Neural crest cell (in vitro differentiated cells): Measurements from ENCODE around the gene SART3. TPM values are rescaled to one million over a fixed set of nuclear protein-coding genes. Genes with fewer than 3 reads are reported as not detected.

Source experiments
- DNase-seq: peaks from one replicate; pipeline ENCODE4 v3.0.0; 2021; ENCODE audit warnings: low read depth, mixed read lengths, low spot score
- H3K27ac Mint-ChIP-seq: one replicate; pipeline ENCODE4 v1.8.0; 2021; ENCODE audit warnings: mild to moderate bottlenecking, mixed read lengths; ENCODE audit not compliant: unreplicated experiment
- H3K27me3 Mint-ChIP-seq: 2 replicates; pipeline ENCODE4 v1.8.0; 2021; ENCODE audit warnings: low read depth, mild to moderate bottlenecking, mixed read lengths
- H3K36me3 Mint-ChIP-seq: 2 replicates; pipeline ENCODE4 v1.8.0; 2021; ENCODE audit warnings: low read depth, mild to moderate bottlenecking, mixed read lengths
- H3K4me1 Mint-ChIP-seq: 2 replicates; pipeline ENCODE4 v1.8.0; 2021; ENCODE audit warnings: mixed read lengths
- H3K4me3 Mint-ChIP-seq: one replicate; pipeline ENCODE4 v1.8.0; 2021; ENCODE audit warnings: mild to moderate bottlenecking, mixed read lengths
- H3K9me3 Mint-ChIP-seq: 2 replicates; pipeline ENCODE4 v1.8.0; 2021; ENCODE audit warnings: mixed read lengths
- long read RNA-seq: library from polyadenylated mRNA; unstranded; transcript quantifications from one replicate; pipeline ENCODE4 v2.0.0, GENCODE V29; 2020
- total RNA-seq: library from RNA; stranded (reverse); gene quantifications from 2 replicates; pipeline ENCODE4 v1.2.1, GENCODE V29; 2021
- TF ChIP-seq, protein P1 (sequence below): fragments of 200-600 bp; sonication (generic); conservative IDR thresholded peaks from 2 replicates; pipeline ENCODE4 v1.5.0; 2021; ENCODE audit warnings: antibody characterized with exemption, mild to moderate bottlenecking

Gene SART3, protein sequence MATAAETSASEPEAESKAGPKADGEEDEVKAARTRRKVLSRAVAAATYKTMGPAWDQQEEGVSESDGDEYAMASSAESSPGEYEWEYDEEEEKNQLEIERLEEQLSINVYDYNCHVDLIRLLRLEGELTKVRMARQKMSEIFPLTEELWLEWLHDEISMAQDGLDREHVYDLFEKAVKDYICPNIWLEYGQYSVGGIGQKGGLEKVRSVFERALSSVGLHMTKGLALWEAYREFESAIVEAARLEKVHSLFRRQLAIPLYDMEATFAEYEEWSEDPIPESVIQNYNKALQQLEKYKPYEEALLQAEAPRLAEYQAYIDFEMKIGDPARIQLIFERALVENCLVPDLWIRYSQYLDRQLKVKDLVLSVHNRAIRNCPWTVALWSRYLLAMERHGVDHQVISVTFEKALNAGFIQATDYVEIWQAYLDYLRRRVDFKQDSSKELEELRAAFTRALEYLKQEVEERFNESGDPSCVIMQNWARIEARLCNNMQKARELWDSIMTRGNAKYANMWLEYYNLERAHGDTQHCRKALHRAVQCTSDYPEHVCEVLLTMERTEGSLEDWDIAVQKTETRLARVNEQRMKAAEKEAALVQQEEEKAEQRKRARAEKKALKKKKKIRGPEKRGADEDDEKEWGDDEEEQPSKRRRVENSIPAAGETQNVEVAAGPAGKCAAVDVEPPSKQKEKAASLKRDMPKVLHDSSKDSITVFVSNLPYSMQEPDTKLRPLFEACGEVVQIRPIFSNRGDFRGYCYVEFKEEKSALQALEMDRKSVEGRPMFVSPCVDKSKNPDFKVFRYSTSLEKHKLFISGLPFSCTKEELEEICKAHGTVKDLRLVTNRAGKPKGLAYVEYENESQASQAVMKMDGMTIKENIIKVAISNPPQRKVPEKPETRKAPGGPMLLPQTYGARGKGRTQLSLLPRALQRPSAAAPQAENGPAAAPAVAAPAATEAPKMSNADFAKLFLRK
- total RNA-seq = 87.5 and 89.5 TPM in 2 replicates
- long read RNA-seq, full-length matches to known transcripts = 45 of 162 reads
- long read RNA-seq, partial matches to known transcripts = 90 of 162 reads
- long read RNA-seq, other reads (novel, unspliced or antisense) = 27 of 162 reads

DNA sequence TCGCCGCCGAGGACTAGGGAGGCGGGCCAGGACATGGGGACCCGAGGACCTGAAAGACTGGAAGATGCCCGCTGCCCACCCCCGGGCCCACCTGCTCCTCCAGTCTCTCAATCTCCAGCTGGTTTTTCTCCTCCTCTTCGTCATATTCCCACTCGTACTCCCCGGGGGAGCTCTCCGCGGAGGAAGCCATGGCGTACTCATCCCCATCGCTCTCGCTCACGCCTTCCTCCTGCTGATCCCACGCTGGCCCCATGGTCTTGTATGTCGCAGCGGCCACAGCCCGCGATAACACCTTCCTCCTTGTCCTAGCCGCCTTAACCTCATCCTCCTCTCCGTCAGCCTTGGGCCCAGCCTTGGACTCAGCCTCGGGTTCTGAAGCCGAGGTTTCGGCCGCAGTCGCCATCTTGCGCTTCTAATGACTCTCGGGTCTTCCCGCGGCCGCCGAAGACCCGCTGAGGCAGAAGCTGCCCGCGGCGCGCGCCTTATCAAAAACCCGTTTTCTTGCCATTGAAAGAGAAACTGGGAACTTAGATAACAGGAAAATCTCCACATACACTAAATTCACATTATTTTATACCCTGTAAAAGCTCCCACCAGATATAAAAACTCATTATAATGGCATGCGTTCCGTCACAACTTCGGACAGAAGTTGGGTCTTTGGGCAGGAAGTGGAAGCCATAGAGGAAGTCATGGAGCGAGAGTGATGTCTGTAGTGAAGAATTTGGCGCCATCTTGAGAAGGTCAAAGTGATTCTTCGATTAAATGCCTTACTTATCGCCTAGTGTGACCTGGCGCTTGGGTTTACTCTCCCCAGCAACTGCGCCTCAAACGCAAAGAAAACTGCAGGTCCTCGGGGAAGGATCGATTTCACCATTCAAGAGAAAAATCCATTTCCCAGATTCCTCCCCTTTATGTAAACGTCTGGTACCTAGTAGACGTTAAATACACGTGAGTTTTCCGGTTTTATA is at the start of gene SART3:
TSS of gene SART3 (minus strand) at position 422 of the 968 bp plus-strand sequence. CDS start at position 403, 19 bp downstream.
- H3K9me3 Mint-ChIP-seq = no peaks in the 10 kb centered on the region
- DNase-seq = peak; percentile 72
- H3K27me3 Mint-ChIP-seq = no peaks in the 10 kb centered on the region
- H3K36me3 Mint-ChIP-seq = no peaks in the 10 kb centered on the region
- peak within 1 kb of the TSS; percentile 100 for H3K4me3 Mint-ChIP-seq
- H3K27ac Mint-ChIP-seq = peak within 1 kb of the TSS; percentile 100
- TF ChIP-seq, protein P1, sequence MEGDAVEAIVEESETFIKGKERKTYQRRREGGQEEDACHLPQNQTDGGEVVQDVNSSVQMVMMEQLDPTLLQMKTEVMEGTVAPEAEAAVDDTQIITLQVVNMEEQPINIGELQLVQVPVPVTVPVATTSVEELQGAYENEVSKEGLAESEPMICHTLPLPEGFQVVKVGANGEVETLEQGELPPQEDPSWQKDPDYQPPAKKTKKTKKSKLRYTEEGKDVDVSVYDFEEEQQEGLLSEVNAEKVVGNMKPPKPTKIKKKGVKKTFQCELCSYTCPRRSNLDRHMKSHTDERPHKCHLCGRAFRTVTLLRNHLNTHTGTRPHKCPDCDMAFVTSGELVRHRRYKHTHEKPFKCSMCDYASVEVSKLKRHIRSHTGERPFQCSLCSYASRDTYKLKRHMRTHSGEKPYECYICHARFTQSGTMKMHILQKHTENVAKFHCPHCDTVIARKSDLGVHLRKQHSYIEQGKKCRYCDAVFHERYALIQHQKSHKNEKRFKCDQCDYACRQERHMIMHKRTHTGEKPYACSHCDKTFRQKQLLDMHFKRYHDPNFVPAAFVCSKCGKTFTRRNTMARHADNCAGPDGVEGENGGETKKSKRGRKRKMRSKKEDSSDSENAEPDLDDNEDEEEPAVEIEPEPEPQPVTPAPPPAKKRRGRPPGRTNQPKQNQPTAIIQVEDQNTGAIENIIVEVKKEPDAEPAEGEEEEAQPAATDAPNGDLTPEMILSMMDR = no peak
- H3K4me1 Mint-ChIP-seq = peaks cover 37% of the 10 kb centered on the region

DNA sequence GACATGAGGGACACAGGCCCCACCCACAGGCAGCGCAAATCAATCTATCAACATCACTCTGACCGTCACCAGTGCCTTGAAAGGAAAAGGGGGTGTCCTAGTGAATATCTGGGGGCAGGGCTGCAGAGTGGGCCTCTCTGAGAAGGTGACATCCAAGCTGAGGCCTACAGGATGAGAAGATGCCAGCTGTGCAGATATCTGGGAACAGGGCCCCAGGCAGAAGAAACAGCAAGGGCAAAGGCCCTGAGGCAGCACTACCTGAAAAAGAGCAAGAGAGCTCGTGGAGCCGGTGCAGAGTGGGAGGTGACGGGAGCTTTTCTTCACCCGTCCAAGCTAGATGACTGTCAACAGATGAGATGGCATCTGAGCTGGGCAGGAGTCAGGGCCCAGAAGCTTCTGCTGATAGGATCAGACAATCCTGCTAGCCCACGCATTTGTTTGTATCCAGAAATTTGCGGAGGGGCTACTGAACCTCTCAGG is 49.4 kb upstream of the SART3 start:
- H3K27ac Mint-ChIP-seq = no peak overlapping the region
- DNase-seq = no peak
- no peaks in the 10 kb centered on the region for H3K27me3 Mint-ChIP-seq
- no peaks in the 10 kb centered on the region for H3K36me3 Mint-ChIP-seq
- peaks cover 3% of the 10 kb centered on the region for H3K9me3 Mint-ChIP-seq
- TF ChIP-seq, protein P1 = no peak
- H3K4me3 Mint-ChIP-seq = no peak overlapping the region
- H3K4me1 Mint-ChIP-seq = peaks cover 7% of the 10 kb centered on the region

DNA sequence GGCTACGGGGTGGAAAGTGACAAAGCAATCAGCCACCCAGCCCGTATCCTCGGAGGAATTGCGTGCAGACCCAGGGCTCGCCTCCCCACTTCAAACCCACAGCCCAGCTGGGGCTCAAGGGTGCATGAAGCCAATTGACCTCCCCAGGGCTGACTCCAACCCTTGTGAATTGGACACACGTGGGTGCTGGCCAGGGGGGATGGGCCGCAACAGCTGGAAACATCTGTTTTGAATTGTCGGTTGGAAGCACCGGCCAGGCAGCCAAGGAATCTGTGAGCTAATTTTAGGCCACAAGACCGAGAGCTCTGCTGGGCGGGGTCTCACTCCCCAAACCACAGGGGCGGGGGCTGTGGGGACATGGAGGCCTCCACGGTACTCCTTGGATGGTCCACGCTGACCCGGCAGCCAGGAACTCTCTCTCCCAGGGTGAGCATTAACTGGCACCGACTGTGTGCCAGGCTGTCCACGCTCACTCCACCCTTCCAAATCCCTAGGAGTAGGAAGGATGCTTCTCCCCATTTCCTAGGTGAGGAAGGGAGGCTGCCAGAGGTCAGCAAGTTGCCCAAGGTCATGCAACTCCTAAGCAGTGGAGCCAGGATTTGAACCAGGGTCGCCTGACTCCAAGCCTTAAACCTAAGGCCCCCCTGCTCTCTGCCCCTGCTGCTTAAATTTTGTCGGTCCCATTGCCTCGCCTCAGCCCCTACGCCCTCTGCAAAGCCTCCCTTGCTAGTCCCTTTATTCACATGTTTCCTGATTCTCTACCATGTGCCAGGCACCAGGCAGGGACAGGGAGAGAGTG is 48.8 kb upstream of the SART3 start:
- H3K27ac Mint-ChIP-seq = no peak overlapping the region
- peaks cover 4% of the 10 kb centered on the region for H3K27me3 Mint-ChIP-seq
- TF ChIP-seq, protein P1 = no peak
- H3K36me3 Mint-ChIP-seq = no peaks in the 10 kb centered on the region
- H3K4me1 Mint-ChIP-seq = peaks cover 7% of the 10 kb centered on the region
- no peak overlapping the region for H3K4me3 Mint-ChIP-seq
- DNase-seq = no peak
- peaks cover 5% of the 10 kb centered on the region for H3K9me3 Mint-ChIP-seq

DNA sequence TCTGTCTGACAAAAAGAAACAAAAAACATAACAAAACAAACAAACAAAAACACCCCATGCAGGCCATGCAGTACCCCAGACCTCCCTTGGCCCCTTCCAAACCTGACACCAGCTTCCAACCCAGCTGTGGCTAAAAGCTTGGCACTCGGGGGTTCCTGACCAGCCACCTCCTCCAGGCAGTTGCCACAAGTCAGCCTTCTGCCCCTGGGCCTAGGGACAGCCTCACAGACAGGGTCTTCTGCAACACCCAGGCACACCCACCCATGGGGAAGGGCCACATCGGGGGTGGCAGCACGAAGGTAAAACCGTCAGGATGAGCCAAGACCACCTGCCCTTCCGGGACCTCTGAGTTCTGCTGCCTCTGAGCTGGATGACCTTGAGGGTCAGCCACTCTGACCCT is 47.6 kb upstream of the SART3 start:
- Mint-ChIP-seq H3K27me3 (peaks cover 5% of the 10 kb centered on the region), H3K9me3 (peaks cover 5% of the 10 kb centered on the region), H3K27ac (no peak overlapping the region), H3K36me3 (no peaks in the 10 kb centered on the region), H3K4me1 (peaks cover 7% of the 10 kb centered on the region), H3K4me3 (no peak overlapping the region)
- DNase-seq = no peak
- TF ChIP-seq, protein P1 = no peak
